HUES48 (cell line): ENCODE data around the gene BNC2.

Experiments used
- H3K27ac ChIP-seq: one replicate; pipeline ENCODE4 v1.7.0; 2013; ENCODE audit warnings: low read depth, low read length, inconsistent platforms
- H3K27me3 ChIP-seq: 2 replicates; pipeline ENCODE4 v1.6.1; 2013; ENCODE audit warnings: mild to moderate bottlenecking, low read length; ENCODE audit not compliant: control insufficient read depth, insufficient read depth
- H3K36me3 ChIP-seq: 2 replicates; pipeline ENCODE4 v1.6.1; 2013; ENCODE audit warnings: low read length; ENCODE audit not compliant: control insufficient read depth, insufficient read depth
- H3K4me1 ChIP-seq: 2 replicates; pipeline ENCODE4 v1.6.1; 2013; ENCODE audit warnings: mild to moderate bottlenecking, low read length; ENCODE audit not compliant: control insufficient read depth, insufficient read depth
- H3K4me3 ChIP-seq: 2 replicates; pipeline ENCODE4 v1.5.1; 2013; ENCODE audit warnings: mild to moderate bottlenecking, low read depth, low read length
- H3K9ac ChIP-seq: 2 replicates; pipeline ENCODE4 v1.6.1; 2013; ENCODE audit warnings: mild to moderate bottlenecking, low read depth, low read length, moderate library complexity
- H3K9me3 ChIP-seq: 2 replicates; pipeline ENCODE4 v1.6.1; 2013; ENCODE audit warnings: low read length; ENCODE audit not compliant: control insufficient read depth, insufficient read depth

BNC2 gene

DNA sequence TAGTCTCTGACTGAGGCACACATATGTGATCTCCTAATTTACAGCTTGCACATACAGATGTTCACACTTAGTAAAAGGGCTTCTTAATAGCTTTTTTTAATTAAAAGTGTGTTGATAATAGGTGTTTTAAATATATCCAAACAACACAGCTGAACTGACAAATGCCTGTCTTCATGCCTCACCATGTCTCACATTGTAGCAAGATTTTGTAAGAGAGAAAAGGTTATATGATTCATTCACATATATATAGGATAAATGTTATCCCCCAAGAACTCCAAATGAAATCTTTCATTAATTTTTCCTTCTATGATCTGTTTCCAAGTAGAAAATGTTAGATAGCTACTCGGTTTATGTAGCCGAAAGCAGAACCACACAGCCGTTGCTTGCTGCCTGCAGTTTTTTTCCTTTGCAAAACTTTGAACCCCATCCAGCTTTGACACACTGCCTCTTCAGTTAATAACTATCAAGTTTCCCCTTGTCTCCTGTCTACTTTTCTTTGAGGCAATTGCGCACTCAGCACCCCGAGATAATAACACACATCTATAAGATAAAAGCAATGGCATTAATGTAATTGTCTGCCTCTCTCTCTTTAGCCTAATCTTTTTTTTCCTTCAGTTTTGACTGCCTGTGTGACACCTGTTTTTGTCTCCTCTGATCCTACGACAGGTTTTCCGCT is 299.2 kb downstream of the BNC2 start:
- H3K27ac ChIP-seq = no peak overlapping the region
- no peak overlapping the region for H3K9ac ChIP-seq
- H3K4me1 ChIP-seq = peaks cover 73% of the 10 kb centered on the region
- no peaks in the 10 kb centered on the region for H3K27me3 ChIP-seq
- no peaks in the 10 kb centered on the region for H3K9me3 ChIP-seq
- no peak overlapping the region for H3K4me3 ChIP-seq
- no peaks in the 10 kb centered on the region for H3K36me3 ChIP-seq

DNA sequence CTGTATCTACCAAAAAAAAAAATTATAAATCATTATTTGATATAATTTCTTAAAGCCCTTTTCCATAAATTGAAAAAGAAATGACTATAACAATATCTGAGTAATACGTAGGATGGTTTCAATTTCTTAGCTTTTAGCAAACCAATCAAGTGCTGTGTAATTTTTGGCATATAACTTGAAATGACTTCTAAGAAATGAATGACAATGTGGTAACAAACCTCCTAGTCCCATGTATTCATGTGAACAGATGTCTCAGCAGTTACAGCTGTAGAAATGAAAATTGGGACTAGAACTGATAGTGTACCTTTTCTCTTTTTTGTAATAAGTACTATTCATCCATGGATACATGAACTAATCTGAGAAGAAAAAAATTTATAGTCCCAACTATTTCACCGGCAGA is 307.0 kb downstream of the BNC2 start:
- no peak overlapping the region for H3K27ac ChIP-seq
- no peaks in the 10 kb centered on the region for H3K27me3 ChIP-seq
- no peaks in the 10 kb centered on the region for H3K36me3 ChIP-seq
- no peaks in the 10 kb centered on the region for H3K9me3 ChIP-seq
- H3K4me3 ChIP-seq = no peak overlapping the region
- no peak overlapping the region for H3K9ac ChIP-seq
- H3K4me1 ChIP-seq = peaks cover 22% of the 10 kb centered on the region

DNA sequence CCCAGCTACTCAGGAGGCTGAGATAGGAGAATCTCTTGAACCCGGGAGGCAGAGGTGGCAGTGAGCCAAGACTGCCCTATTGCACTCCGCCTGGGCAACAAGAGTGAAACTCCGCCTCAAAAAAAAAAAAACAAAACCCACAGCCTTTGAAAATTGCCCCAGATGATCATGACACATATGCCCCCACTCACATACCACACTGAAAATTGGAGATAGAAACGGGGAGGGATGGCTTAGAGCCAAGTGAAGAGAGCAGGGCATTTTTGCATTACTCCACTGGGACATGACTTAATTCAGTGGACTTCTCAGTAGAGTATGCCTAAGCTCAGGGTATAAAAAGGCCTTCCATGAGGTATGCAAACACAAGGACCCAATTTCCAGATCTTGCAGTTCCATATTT is 309.3 kb downstream of the BNC2 start:
- Histone ChIP-seq H3K4me1 (peaks cover 3% of the 10 kb centered on the region; the same call in 1 of the 2 replicates), H3K27me3 (no peaks in the 10 kb centered on the region), H3K9ac (no peak overlapping the region), H3K4me3 (no peak overlapping the region), H3K36me3 (no peaks in the 10 kb centered on the region), H3K27ac (no peak overlapping the region), H3K9me3 (no peaks in the 10 kb centered on the region)

GRCh38 chr9:16559418-16560188 is 310.9 kb downstream of the BNC2 start:
- Histone ChIP-seq H3K27ac (no peak overlapping the region), H3K9me3 (no peaks in the 10 kb centered on the region), H3K36me3 (no peaks in the 10 kb centered on the region)

GRCh38 chr9:16555802-16556201 is 314.7 kb downstream of the BNC2 start:
- no peak overlapping the region for H3K4me3 ChIP-seq
- no peaks in the 10 kb centered on the region for H3K27me3 ChIP-seq
- H3K36me3 ChIP-seq = peaks cover 18% of the 10 kb centered on the region
- H3K4me1 ChIP-seq = peaks cover 6% of the 10 kb centered on the region; the same call in 1 of the 2 replicates
- H3K9me3 ChIP-seq = no peaks in the 10 kb centered on the region
- no peak overlapping the region for H3K27ac ChIP-seq
- no peak overlapping the region for H3K9ac ChIP-seq

More at GRCh38 chr9:16559418-16560188, 310.9 kb downstream of the BNC2 start:
- Histone ChIP-seq H3K9ac (no peak overlapping the region), H3K27me3 (no peaks in the 10 kb centered on the region), H3K4me1 (peaks cover 3% of the 10 kb centered on the region; the same call in 1 of the 2 replicates), H3K4me3 (no peak overlapping the region)

- Histone ChIP-seq H3K4me1 (0 out of 2 replicates have a peak, but pooled peaks cover 6% of the 10 kb centered on the region), H3K4me3 (no peak overlapping the region), H3K9ac (no peak overlapping the region), H3K9me3 (no peaks in the 10 kb centered on the region), H3K27me3 (no peaks in the 10 kb centered on the region), H3K27ac (no peak overlapping the region), H3K36me3 (peaks cover 23% of the 10 kb centered on the region)
These were observed 316.5 kb downstream of the BNC2 start for GRCh38 chr9:16553869-16554540.

DNA sequence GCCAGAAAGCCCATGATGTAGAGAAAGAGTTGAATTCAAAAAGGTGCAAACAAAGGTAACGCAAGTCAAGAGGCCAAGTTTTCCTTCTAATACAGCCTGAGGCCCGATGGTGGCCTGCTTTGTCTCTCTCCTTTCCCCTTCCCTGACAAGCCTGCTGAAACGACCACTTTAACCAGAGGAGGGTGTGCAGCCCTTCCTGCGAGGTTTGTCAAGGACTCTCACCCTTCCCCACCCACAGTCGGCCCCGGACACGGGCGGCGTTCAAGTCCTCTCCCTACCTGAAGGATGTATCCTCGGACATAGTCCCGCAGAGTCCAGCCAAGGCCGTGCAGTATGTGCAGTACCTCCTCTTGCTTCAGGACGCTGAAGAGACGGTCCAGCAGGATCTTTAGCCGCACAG is 318.2 kb downstream of the BNC2 start:
- Histone ChIP-seq H3K27me3 (no peaks in the 10 kb centered on the region), H3K9ac (no peak overlapping the region), H3K4me3 (no peak overlapping the region), H3K27ac (no peak overlapping the region), H3K4me1 (0 out of 2 replicates have a peak, but pooled peaks cover 6% of the 10 kb centered on the region), H3K36me3 (peaks cover 23% of the 10 kb centered on the region), H3K9me3 (no peaks in the 10 kb centered on the region)

GRCh38 chr9:16551692-16552091 is 318.8 kb downstream of the BNC2 start:
- Histone ChIP-seq H3K27me3 (no peaks in the 10 kb centered on the region), H3K9ac (no peak overlapping the region), H3K36me3 (peaks cover 23% of the 10 kb centered on the region), H3K9me3 (no peaks in the 10 kb centered on the region), H3K4me1 (0 out of 2 replicates have a peak, but pooled peaks cover 6% of the 10 kb centered on the region), H3K4me3 (no peak overlapping the region), H3K27ac (no peak overlapping the region)

DNA sequence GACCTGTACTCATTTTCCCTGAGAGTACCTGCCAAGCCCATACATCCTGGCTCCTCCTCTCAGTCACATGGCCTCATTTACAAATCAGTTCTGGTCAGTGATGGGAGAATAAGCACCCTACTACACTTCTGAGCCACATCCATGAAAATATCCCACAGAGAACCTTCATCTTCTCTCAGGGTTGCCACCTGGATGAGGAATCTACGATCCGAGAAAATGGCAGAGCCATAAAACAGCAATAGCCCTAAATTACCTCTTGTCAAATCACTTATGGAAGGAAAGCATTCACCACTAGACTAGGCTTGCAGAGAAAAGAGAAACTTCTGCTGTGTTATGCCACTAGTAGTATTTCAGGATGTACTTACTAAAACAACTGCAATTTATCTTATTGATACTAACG is 324.8 kb downstream of the BNC2 start:
- Histone ChIP-seq H3K9ac (no peak overlapping the region), H3K27ac (no peak overlapping the region), H3K9me3 (no peaks in the 10 kb centered on the region), H3K4me3 (no peak overlapping the region), H3K27me3 (no peaks in the 10 kb centered on the region), H3K4me1 (peaks cover 20% of the 10 kb centered on the region), H3K36me3 (peaks cover 4% of the 10 kb centered on the region; the same call in 1 of the 2 replicates)

- Histone ChIP-seq H3K9me3 (no peaks in the 10 kb centered on the region), H3K4me1 (peaks cover 21% of the 10 kb centered on the region), H3K4me3 (no peak overlapping the region), H3K9ac (no peak overlapping the region), H3K36me3 (no peaks in the 10 kb centered on the region; the same call in 1 of the 2 replicates), H3K27me3 (no peaks in the 10 kb centered on the region), H3K27ac (no peak overlapping the region)
These were observed 325.6 kb downstream of the BNC2 start for GRCh38 chr9:16544842-16545241.

GRCh38 chr9:16543686-16544085 is 326.8 kb downstream of the BNC2 start:
- no peak overlapping the region for H3K9ac ChIP-seq
- no peaks in the 10 kb centered on the region for H3K9me3 ChIP-seq
- H3K27ac ChIP-seq = no peak overlapping the region
- no peaks in the 10 kb centered on the region for H3K27me3 ChIP-seq
- peaks cover 21% of the 10 kb centered on the region for H3K4me1 ChIP-seq
- no peak overlapping the region for H3K4me3 ChIP-seq
- H3K36me3 ChIP-seq = no peaks in the 10 kb centered on the region; the same call in 1 of the 2 replicates
